Smooth muscle cell (in vitro differentiated cells): Measurements from ENCODE around the gene CPNE7. TPM values are rescaled to one million over a fixed set of nuclear protein-coding genes. Genes with fewer than 3 reads are reported as not detected.

Experiments used
- DNase-seq: peaks from one replicate; lab custom pipeline; 2025; ENCODE audit not compliant: unreplicated experiment; lab: John Stamatoyannopoulos, UW
- H2AFZ ChIP-seq: fragments of 200-600 bp; sonication (generic); 2 replicates; pipeline ENCODE4 v1.6.0; 2016; ENCODE audit warnings: antibody characterized with exemption, low read depth, mild to moderate bottlenecking
- H3F3A ChIP-seq: fragments of 200-600 bp; sonication (generic); 2 replicates; pipeline ENCODE4 v1.6.0; 2017; ENCODE audit warnings: antibody characterized with exemption, low read depth
- H3K27ac ChIP-seq: fragments of 200-600 bp; sonication (generic); 2 replicates; pipeline ENCODE4 v1.5.1; 2016; ENCODE audit warnings: low read depth, mild to moderate bottlenecking
- H3K27me3 ChIP-seq: fragments of 200-600 bp; sonication (generic); 2 replicates; pipeline ENCODE4 v1.6.1; 2016; ENCODE audit warnings: low read depth, mild to moderate bottlenecking
- H3K36me3 ChIP-seq: fragments of 200-600 bp; sonication (generic); 2 replicates; pipeline ENCODE4 v1.5.1; 2016; ENCODE audit warnings: low read depth
- H3K4me1 ChIP-seq: fragments of 200-600 bp; sonication (generic); 2 replicates; pipeline ENCODE4 v1.5.1; 2016; ENCODE audit warnings: low read depth
- H3K4me2 ChIP-seq: fragments of 200-600 bp; sonication (generic); 2 replicates; pipeline ENCODE4 v1.6.0; 2016; ENCODE audit warnings: mild to moderate bottlenecking
- H3K4me3 ChIP-seq: fragments of 200-600 bp; sonication (generic); 2 replicates; pipeline ENCODE4 v1.5.1; 2016; ENCODE audit warnings: mild to moderate bottlenecking
- H3K79me2 ChIP-seq: fragments of 200-600 bp; sonication (generic); 2 replicates; pipeline ENCODE4 v1.6.0; 2016; ENCODE audit warnings: low read depth, mild to moderate bottlenecking
- H3K9ac ChIP-seq: fragments of 200-600 bp; sonication (generic); 2 replicates; pipeline ENCODE4 v1.6.0; 2016; ENCODE audit warnings: low read depth
- H3K9me3 ChIP-seq: fragments of 200-600 bp; sonication (generic); replicated peaks from 2 replicates; pipeline ENCODE4 v1.5.1; 2016; ENCODE audit warnings: low read depth
- H4K20me1 ChIP-seq: fragments of 200-600 bp; sonication (generic); 2 replicates; pipeline ENCODE4 v1.6.0; 2016; ENCODE audit warnings: low read depth
- WGBS: methylation state at CpG from one replicate; pipeline ENCODE4 v1.1.7; 2016; ENCODE audit warnings: low lambda C conversion rate; 5-methylcytosine and 5-hydroxymethylcytosine counted together
- polyA plus RNA-seq: library from polyadenylated mRNA; unstranded; fragments of >200 nt; fragmentation: Nextera tagmentation; extraction: Ambion mirVana; gene quantifications from 2 replicates; pipeline ENCODE4 v1.2.1, GENCODE V29; 2016
- small RNA-seq: library from RNA; depleted of rRNA; stranded (forward); fragments of <200 nt; gene quantifications from one replicate; pipeline ENCODE3, GENCODE V24; 2014
- total RNA-seq: library from RNA; depleted of rRNA; stranded (reverse); fragments of >200 nt; gene quantifications from 2 replicates; pipeline ENCODE4 v1.2.3, GENCODE V29; 2014
- TF ChIP-seq, protein P1 (sequence below): fragments of 200-600 bp; sonication (generic); IDR thresholded peaks from 2 replicates; pipeline ENCODE4 v1.5.1; 2017; ENCODE audit warnings: borderline replicate concordance, mild to moderate bottlenecking, antibody characterized with exemption; ENCODE audit not compliant: insufficient read depth, poor library complexity, severe bottlenecking

Gene CPNE7
- total and polyA plus RNA-seq, 2 experiments from 2014 or later = 0.14 to 0.58 TPM

- 96% methylated on average over 22 of the region's 22 CpGs for WGBS
- H3K27ac ChIP-seq = no peak overlapping the region
- no peaks in the 10 kb centered on the region for H3F3A ChIP-seq
- no peaks in the 10 kb centered on the region for H3K79me2 ChIP-seq
- H4K20me1 ChIP-seq = peaks cover 17% of the 10 kb centered on the region
- H3K9ac ChIP-seq = no peak overlapping the region
- H3K4me2 ChIP-seq = no peak overlapping the region
- DNase-seq = no peak
- H3K9me3 ChIP-seq = no peaks in the 10 kb centered on the region
- H3K36me3 ChIP-seq = no peaks in the 10 kb centered on the region
- no peaks in the 10 kb centered on the region for H3K4me1 ChIP-seq
- no peaks in the 10 kb centered on the region for H3K27me3 ChIP-seq
- TF ChIP-seq, protein P1, sequence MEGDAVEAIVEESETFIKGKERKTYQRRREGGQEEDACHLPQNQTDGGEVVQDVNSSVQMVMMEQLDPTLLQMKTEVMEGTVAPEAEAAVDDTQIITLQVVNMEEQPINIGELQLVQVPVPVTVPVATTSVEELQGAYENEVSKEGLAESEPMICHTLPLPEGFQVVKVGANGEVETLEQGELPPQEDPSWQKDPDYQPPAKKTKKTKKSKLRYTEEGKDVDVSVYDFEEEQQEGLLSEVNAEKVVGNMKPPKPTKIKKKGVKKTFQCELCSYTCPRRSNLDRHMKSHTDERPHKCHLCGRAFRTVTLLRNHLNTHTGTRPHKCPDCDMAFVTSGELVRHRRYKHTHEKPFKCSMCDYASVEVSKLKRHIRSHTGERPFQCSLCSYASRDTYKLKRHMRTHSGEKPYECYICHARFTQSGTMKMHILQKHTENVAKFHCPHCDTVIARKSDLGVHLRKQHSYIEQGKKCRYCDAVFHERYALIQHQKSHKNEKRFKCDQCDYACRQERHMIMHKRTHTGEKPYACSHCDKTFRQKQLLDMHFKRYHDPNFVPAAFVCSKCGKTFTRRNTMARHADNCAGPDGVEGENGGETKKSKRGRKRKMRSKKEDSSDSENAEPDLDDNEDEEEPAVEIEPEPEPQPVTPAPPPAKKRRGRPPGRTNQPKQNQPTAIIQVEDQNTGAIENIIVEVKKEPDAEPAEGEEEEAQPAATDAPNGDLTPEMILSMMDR = no peak
- H2AFZ ChIP-seq = no peak overlapping the region
- H3K4me3 ChIP-seq = no peak overlapping the region
Observed at GRCh38 chr16:89646270-89646669, 70.7 kb downstream of the CPNE7 start.

Small RNA genes within 50 kb of the gene (small RNA-seq; reads per million reads assigned to genes)
- not detected for gene SNORD68

Other genes with a start within 250 kb of the CPNE7 start
- 31.5 and 43.2 TPM in 2 replicates for gene ANKRD11, start 85.2 kb upstream of the CPNE7 start, total RNA-seq
- 105 and 118 TPM in 2 replicates for gene ANKRD11, start 85.2 kb upstream of the CPNE7 start, polyA plus RNA-seq
- 49.3 and 94.6 TPM in 2 replicates for gene SPG7, start 67.4 kb upstream of the CPNE7 start, total RNA-seq
- 61.4 and 75.4 TPM in 2 replicates for gene SPG7, start 67.4 kb upstream of the CPNE7 start, polyA plus RNA-seq
- 3,317 and 3,917 TPM in 2 replicates for gene RPL13, start 15.1 kb upstream of the CPNE7 start, total RNA-seq
- 1,063 and 1,144 TPM in 2 replicates for gene RPL13, start 15.1 kb upstream of the CPNE7 start, polyA plus RNA-seq
- gene DPEP1, start 37.9 kb downstream of the CPNE7 start, total RNA-seq = not detected in 2 replicates
- 0.30 TPM in 1 of 2 replicates, not detected in the other for gene DPEP1, start 37.9 kb downstream of the CPNE7 start, polyA plus RNA-seq
- gene CHMP1A, start 82.0 kb downstream of the CPNE7 start, total RNA-seq = 40.0 and 40.2 TPM in 2 replicates
- 68.4 and 79.4 TPM in 2 replicates for gene CHMP1A, start 82.0 kb downstream of the CPNE7 start, polyA plus RNA-seq
- gene SPATA33, start 82.1 kb downstream of the CPNE7 start, total RNA-seq = 4.0 TPM in 2 replicates
- gene SPATA33, start 82.1 kb downstream of the CPNE7 start, polyA plus RNA-seq = 8.1 and 10.4 TPM in 2 replicates
- 22.2 and 24.4 TPM in 2 replicates for gene CDK10, start 110.9 kb downstream of the CPNE7 start, total RNA-seq
- gene CDK10, start 110.9 kb downstream of the CPNE7 start, polyA plus RNA-seq = 77.0 and 84.9 TPM in 2 replicates
- 7.8 and 10.2 TPM in 2 replicates for gene SPATA2L, start 125.9 kb downstream of the CPNE7 start, total RNA-seq
- 14.1 and 16.5 TPM in 2 replicates for gene SPATA2L, start 125.9 kb downstream of the CPNE7 start, polyA plus RNA-seq
- 6.7 and 10.6 TPM in 2 replicates for gene VPS9D1, start 145.1 kb downstream of the CPNE7 start, total RNA-seq
- gene VPS9D1, start 145.1 kb downstream of the CPNE7 start, polyA plus RNA-seq = 13.0 and 15.7 TPM in 2 replicates
- 5.3 and 8.0 TPM in 2 replicates for gene ZNF276, start 145.8 kb downstream of the CPNE7 start, total RNA-seq
- 11.0 and 11.7 TPM in 2 replicates for gene ZNF276, start 145.8 kb downstream of the CPNE7 start, polyA plus RNA-seq
- gene FANCA, start 240.9 kb downstream of the CPNE7 start, total RNA-seq = 6.0 and 17.7 TPM in 2 replicates
- gene FANCA, start 240.9 kb downstream of the CPNE7 start, polyA plus RNA-seq = 13.1 and 16.7 TPM in 2 replicates